Choroid plexus epithelial cell (primary cell): ENCODE measurements around the gene ZNF609.

Experiments used
- DNase-seq: peaks from one replicate; pipeline ENCODE4 v3.0.0-alpha.2; 2010; ENCODE audit warnings: low read depth
- H3K4me3 ChIP-seq: 2 replicates; pipeline ENCODE4 v1.5.1; 2011; ENCODE audit warnings: low read depth, mild to moderate bottlenecking, control low read depth, low read length, moderate library complexity
- TF ChIP-seq, protein P1 (sequence below): conservative IDR thresholded peaks from 2 replicates; pipeline ENCODE4 v1.5.1; 2011; ENCODE audit warnings: low read depth, mild to moderate bottlenecking, control low read depth, inconsistent platforms, low read length, moderate library complexity

ZNF609 gene

GRCh38 chr15:64552281-64552948 lies 92.0 kb downstream of the ZNF609 start:
- DNase-seq, result no peak
- TF ChIP-seq, protein P1, sequence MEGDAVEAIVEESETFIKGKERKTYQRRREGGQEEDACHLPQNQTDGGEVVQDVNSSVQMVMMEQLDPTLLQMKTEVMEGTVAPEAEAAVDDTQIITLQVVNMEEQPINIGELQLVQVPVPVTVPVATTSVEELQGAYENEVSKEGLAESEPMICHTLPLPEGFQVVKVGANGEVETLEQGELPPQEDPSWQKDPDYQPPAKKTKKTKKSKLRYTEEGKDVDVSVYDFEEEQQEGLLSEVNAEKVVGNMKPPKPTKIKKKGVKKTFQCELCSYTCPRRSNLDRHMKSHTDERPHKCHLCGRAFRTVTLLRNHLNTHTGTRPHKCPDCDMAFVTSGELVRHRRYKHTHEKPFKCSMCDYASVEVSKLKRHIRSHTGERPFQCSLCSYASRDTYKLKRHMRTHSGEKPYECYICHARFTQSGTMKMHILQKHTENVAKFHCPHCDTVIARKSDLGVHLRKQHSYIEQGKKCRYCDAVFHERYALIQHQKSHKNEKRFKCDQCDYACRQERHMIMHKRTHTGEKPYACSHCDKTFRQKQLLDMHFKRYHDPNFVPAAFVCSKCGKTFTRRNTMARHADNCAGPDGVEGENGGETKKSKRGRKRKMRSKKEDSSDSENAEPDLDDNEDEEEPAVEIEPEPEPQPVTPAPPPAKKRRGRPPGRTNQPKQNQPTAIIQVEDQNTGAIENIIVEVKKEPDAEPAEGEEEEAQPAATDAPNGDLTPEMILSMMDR, result no peak
- no peak overlapping the region for H3K4me3 ChIP-seq

DNA sequence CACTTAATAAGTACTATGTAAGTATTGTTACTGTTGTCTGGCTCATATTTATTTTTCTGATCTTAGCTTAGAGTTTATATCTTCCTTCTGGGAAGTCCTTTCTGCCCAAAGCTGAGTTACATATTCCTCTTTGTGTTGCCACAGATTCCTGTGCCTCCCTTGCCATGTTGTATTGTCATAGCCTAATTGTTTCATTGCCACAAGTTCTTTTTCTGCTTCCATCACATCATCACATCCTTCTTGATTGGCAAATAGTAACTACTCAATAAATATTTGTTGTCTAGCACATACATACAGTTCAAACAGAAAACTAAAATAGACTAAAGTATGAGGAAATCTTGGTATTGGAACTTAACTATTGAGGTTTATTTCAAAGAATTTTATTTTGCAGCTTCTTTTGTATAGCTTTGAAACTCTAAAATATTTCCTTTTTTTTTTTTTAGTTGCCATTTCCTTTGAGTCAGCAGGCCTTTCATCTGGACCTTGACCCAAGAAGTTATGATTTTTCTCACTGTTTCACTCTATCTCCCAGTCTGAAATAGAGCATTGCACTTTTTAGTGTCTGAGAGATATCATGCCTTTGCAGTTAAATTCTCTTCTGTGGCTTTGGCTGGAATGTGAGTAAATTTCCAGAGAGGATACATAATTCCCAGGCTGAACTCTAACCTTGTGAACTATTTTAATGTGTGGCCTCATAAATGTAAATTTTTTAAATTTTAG lies 98.2 kb downstream of the ZNF609 start:
- H3K4me3 ChIP-seq, result no peak overlapping the region
- DNase-seq, result no peak

GRCh38 chr15:64559243-64559642 lies 98.9 kb downstream of the ZNF609 start:
- no peak for DNase-seq
- H3K4me3 ChIP-seq, result no peak overlapping the region
- TF ChIP-seq, protein P1, result no peak

More for the DNA sequence above, 98.2 kb downstream of the ZNF609 start:
- TF ChIP-seq, protein P1, result no peak

DNA sequence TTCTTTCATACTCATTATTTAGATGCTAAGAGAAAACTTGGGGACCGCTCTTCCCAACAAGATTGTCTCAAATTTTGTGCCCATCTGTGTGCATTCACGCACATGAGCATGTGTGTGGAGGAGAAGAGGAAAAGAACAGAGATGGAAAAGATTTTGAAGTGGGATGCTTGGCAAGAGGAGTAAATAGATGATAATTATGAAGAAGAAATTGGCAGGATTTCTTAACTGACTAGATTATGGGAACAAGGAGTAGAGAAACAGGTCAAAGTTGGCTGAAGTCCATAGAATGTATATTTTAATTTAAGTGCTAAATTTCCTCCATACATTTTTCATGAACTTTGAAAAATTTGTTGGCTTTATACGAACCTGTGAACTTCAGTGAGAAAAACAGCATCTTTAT lies 100.1 kb downstream of the ZNF609 start:
- DNase-seq, result no peak
- TF ChIP-seq, protein P1, result no peak
- H3K4me3 ChIP-seq, result no peak overlapping the region

DNA sequence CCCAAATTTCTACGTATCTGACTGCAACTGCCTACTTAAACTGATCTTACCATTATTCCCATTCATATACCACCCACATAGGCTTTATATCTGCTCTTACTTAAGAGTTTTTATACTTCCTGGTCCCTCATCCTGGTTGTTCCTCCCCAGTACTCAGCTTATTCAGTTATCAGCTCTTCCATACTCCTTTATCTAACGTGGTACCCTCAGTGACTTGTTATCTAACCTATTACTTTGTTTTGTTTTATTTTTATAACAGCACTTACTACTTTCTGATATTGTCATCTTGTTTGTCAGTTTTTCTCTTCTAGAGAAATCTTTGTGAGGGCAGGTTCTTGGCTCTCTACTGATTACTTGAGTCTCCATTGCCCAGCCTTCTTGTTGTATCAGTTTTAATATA lies 100.6 kb downstream of the ZNF609 start:
- no peak overlapping the region for H3K4me3 ChIP-seq
- TF ChIP-seq, protein P1, result no peak

DNA sequence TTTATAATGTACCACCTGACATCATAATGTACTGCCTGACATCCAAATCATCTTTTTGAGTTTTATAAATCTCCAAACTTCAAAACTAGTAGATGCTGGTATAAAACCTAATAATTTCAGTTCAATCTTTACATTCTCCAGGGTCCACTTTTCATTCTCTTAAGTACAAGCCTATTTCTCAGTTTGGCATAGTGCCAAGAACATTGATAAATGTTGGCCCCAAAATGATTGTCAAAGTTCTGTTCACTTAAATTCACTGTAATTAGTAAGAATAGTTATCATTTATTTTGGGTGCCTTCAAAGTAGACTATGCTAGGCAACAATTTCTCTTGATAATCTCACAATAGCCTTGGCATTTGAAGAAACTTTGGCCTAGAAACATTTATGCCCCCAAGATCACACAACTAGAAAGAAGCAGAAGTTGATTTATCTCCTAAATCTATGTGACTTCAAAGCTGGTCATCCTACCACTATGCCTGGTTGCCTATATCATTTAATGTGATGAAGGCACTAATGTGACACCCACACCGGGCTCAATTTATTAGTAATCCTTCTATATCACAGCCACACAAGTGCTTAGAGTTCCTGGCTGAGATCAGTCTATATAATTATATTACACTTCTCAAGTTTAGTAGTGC lies 101.7 kb downstream of the ZNF609 start:
- H3K4me3 ChIP-seq, result no peak overlapping the region
- TF ChIP-seq, protein P1, result no peak
- no peak for DNase-seq

More for the DNA sequence above, 100.6 kb downstream of the ZNF609 start:
- DNase-seq, result no peak

DNA sequence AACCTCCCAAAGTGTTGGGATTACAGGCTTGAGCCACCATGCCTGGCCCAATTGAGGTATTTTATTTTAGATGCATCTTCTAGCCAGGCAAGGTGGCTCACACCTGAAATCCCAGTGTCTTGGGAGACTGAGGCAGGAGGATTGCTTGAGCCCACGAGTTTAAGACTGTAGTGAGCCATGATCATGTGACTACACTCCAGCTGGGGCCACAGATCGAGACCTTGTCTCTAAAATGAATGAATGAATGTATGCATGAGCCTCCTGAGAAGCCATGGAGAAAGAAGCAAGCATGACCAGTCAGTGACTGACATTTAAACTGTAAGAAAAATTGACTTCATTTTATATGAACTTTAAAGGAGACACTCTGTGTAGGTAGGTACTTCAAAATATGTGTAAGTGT lies 105.7 kb downstream of the ZNF609 start:
- TF ChIP-seq, protein P1, result no peak
- no peak for DNase-seq
- H3K4me3 ChIP-seq, result no peak overlapping the region
